Suppressor macrophage treated with lipopolysaccharide for 1 hour (primary cell): ENCODE data around the gene CHM.
"Not testable (repeated sequence)": the region's sequence is repeated elsewhere in the genome, so short reads cannot be mapped to it uniquely, and the experiment has no call there.

Source experiments
- DNase-seq, 3 donors: peaks; one replicate each; pipeline ENCODE4 v3.0.0-alpha.2; 2020 to 2022

Gene CHM, protein sequence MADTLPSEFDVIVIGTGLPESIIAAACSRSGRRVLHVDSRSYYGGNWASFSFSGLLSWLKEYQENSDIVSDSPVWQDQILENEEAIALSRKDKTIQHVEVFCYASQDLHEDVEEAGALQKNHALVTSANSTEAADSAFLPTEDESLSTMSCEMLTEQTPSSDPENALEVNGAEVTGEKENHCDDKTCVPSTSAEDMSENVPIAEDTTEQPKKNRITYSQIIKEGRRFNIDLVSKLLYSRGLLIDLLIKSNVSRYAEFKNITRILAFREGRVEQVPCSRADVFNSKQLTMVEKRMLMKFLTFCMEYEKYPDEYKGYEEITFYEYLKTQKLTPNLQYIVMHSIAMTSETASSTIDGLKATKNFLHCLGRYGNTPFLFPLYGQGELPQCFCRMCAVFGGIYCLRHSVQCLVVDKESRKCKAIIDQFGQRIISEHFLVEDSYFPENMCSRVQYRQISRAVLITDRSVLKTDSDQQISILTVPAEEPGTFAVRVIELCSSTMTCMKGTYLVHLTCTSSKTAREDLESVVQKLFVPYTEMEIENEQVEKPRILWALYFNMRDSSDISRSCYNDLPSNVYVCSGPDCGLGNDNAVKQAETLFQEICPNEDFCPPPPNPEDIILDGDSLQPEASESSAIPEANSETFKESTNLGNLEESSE

DNA sequence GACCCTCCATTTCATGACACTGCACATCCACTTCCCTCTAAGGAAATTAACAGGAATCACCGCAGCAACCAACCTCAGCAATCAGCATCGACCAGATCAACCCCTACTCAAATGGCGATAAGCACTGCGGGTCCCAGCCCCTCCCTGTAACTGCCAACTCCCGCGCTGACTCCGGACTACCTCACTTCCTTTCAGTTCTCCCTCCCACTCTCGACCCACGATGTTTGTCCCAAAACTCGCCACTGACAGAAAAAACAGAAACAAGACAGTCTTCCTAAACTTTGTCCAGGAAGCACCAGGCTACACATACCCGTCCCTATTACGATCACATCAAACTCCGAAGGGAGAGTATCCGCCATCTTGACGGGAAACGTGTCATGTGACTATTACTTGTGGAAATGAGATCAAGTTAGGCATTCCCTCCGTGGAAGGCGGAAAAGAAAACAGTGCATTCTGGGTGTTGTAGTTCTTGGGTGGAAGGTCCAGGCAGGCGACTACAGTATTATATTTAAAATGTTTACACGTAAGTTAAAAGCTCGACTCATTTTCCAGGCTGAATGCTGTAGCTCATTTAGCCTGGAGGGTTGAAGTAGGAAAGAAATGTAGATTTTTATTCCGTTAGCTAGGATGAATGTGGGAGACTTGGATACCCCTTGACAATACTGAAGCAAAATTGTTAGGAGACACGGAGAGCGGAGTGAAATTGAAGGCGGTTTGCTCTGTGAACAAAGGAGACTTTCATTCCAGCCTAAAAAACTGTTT lies at the start of gene CHM:
CHM (minus strand) TSS at position 385 of the 762 bp plus-strand sequence; CDS start at position 359, 26 bp downstream.
- DNase-seq, result peak; percentile 75 to 85 (median 81)

DNA sequence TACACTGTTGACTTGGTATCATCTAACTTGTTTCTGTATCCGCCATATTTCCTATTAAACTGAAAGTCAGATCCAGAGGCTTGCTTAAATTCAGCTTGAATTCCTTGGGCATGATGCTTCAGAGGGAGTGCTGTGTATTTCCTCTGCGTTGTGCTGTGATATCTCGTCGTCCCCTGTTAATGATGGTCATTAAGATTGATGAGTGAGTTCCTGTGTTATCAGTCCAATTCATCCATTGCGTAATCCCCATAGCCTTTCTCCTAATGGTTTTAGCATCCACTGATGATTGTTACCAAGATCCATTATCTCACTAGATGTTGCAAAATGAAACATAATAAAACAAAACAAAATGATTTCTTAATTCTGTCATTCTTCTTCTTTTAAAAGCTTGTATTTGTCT lies 31.3 kb upstream of the CHM start:
- DNase-seq, result no peak

- peak in 2 of 3 donors; percentile 11 to 15 for DNase-seq
These were observed 19.6 kb upstream of the CHM start for GRCh38 chrX:86066998-86067397.

- DNase-seq, result no peak
These were observed 14.0 kb upstream of the CHM start for GRCh38 chrX:86061407-86061806.

DNA sequence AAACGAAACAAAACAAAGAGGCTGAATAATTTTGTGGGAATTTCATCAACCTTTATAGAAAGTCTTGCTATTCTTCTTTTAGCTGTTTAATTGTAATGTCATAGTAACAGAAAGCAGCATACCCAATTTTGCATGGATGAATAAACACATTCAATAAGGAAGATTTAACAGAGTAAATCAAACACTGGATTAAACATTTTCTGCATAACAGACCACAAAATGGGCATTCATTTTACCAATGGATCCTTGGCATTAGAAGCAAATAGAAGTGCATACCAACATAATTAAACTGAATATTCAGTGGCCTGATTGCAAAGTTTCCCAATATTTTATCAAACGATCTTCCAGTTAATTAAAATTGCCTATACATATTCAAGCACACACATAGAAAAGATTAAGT lies 4.4 kb upstream of the CHM start:
- DNase-seq, result no peak

DNA sequence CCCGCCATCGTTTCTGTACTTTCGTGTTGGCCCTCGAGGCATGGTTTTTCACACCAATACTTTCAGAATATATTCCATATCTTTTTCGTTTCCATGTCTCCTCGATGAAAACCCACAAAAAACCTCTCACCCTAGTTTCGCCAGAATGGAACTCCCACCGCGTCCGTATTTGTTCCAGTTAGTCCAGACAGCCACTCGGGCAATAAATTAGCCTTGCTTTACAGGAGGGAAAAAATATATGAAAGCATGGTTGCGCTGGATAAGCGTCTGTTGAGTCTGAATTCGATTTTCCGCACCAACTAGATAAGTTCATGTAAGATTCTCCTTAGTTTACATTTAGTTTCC lies 550 bp upstream of the CHM start:
- peak; percentile 35 to 52 (median 48) for DNase-seq

- DNase-seq, result no peak
These were observed 3.1 kb downstream of the CHM start for GRCh38 chrX:86044216-86044615.

- no peak for DNase-seq
These were observed 7.5 kb downstream of the CHM start for GRCh38 chrX:86039625-86040568.

GRCh38 chrX:86033385-86033784 lies 14.0 kb downstream of the CHM start:
- no peak for DNase-seq

DNA sequence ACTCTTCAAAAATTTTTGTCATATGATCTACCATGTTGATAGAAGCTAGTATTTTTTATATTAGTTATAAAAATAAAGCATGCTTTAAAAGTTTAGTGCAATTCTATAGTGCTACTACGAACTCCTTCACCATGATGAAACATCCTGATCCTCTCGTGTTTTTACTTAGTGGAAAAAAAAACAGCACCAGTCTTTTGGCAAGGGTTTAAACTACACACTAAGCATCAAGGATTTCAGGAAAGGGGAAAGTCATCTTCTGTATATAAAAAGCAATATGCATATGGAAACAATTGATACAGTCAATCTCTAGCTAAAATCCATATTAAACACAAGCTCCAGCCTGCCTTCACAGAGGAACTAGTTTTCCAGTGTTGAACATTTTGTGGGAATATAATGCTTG lies 18.7 kb downstream of the CHM start:
- DNase-seq, result no peak

- peak; percentile 61 to 83 (median 79) for DNase-seq
These were observed 23.5 kb downstream of the CHM start for GRCh38 chrX:86023811-86024210.

DNA sequence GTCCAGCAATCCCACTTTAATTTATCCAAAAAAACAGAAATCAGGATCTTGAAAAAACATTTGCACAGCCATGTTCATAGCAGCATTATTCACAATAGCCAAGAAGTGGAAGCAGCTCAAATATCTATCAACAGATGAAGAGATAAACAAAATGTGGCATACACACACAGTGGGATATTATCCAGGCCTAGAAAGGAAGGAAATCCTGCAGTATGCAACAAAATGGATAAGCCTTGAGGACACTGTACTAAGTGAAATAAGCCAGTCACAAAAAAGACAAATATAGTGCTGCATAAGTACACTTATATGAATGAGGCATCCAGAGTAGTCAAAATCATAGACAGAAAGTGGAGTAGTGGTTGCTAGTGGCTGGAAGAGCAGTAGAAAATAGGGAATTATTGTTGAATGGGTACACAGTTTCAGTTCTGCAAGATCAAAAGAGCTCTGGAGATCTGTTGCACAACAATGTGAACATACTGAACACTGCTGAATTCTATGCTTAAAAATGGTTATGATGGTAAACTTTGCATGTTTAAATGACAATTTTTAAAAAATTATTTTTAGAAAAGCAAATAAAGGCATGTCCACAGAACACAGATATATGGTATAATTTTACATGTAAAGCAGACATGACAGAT lies 25.6 kb downstream of the CHM start:
- peak; percentile 28 to 60 (median 46) for DNase-seq

DNA sequence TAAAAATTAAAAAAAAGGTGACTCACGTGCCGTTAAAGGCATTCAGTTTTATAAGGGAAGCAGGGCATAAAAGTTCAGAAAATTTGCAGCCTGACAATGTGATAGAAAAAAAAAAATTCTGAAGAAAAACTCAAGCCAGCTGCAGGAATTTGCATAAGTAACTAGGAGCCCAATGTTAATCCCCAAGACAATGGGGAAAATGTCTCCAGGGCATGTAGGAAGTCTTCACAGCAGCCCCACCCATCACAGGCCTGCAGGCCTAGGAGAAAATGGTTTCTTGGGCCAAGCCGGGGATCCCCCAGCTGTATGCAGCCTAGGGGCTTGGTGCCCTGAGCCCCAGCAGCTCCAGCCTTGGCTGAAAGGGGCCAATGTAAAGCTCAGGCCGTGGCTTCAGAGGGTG lies 31.2 kb downstream of the CHM start:
- DNase-seq, result no peak

DNA sequence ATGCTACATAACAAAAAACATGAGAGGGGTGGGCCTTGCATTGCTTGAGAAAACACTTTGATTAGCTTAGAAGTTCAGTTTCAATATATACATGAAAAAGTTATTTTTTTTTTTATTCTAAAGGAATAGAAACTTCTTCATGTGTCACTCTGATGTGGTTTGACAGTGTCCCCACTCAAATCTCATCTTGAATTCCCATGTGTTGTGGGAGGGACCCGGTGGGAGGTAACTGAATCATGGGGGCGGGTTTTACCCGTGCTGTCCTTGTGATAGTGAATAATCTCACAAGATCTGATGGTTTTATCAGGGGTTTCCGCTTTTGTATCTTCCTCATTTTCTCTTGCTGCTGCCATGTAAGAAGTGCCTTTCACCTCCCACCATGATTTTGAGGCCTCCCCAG lies 32.4 kb downstream of the CHM start:
- peak; percentile 12 to 24 (median 22) for DNase-seq

DNA sequence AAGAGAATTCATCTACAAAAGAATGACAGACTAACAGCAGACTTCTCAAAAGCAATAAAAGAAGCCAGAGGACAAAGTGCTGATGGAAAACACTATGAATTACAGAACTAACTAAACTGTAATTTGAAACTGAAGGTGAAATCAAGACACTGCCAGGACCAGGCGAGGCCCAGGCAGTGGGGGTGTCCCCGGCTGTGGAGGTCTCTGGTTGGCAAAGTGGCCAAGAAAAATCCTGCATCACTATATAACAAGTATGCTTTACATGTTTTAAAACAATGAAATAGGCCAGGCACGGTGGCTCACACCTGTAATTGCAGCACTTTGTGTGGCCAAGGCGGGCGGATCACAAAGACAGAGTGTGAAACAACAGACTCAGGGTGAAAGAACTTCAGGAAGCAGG lies 32.9 kb downstream of the CHM start:
- DNase-seq, result no peak

- DNase-seq, result no peak
These were observed 33.6 kb downstream of the CHM start for GRCh38 chrX:86013792-86014191.

DNA sequence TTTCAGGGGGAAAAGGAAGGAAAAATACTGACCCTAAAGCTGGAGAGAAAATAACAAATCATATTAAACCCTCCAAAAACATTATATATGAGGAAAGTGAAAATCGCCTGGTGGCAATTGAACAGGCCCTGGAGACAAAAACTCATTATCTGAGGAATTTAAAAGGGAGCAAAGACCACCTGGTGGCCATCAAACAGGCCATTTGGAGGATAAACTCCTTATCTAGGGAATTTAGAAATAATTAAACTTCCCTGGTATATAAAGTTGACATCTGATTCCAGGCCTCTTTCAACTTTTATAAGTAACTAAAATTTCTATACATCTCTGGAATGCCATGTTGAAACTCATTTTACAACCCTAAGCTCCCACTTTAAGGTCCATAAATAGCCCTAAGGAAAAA lies 35.2 kb downstream of the CHM start:
- no peak for DNase-seq

DNA sequence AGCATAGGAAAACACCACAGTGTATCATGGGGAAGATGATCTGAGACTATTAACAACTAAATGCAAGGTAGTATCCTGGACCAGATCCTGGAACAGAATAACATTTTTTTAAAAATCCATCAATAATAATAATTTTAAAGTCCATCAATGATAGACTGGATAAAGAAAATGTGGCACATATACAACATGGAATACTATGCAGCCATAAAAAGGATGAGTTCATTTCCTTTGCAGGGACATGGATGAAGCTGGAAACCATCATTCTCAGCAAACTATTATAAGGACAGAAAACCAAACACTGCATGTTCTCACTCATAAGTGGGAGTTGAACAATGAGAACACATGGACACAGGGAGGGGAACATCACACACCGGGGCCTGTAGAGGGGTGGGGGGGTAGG lies 37.6 kb downstream of the CHM start:
- DNase-seq, result not testable (repeated sequence)

GRCh38 chrX:86007891-86008290 lies 39.5 kb downstream of the CHM start:
- DNase-seq, result not testable (repeated sequence)

DNA sequence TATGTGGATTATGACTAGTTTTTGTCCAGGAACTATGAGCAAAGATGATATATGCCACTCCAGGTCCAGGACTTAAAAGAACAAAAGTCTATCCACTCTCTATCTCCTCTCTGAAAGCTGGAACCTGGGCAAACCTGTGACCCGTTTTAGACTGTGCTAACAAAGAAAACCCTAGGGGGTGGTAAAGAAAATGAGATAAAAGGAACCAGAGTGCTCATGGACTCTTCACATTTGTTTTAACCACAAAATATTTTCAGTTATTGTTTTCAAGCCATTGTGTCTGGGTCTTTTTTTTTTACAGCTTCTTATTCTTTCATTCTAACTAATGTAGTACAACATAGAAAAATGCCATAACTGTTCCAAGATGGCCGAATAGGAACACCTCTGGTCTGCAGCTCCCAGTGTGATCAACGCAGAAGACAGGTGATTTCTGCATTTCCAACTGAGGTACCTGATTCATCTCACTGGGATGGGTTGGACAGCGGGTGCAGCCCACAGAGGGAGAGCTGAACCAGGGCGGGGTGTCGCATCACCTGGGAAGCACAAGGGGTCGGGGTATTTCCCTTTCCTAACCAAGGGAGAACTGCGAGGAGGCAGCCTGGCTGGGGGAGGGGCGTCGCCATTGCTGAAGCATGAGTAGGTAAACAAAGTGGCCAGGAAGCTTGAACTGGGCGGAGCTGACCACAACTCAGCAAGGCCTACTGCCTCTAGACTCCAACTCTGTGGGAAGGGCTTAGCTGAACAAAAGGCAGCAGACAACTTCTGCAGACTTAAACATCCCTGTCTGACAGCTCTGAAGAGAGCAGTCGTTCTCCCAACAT lies 45.1 kb downstream of the CHM start:
- DNase-seq, result no peak

DNA sequence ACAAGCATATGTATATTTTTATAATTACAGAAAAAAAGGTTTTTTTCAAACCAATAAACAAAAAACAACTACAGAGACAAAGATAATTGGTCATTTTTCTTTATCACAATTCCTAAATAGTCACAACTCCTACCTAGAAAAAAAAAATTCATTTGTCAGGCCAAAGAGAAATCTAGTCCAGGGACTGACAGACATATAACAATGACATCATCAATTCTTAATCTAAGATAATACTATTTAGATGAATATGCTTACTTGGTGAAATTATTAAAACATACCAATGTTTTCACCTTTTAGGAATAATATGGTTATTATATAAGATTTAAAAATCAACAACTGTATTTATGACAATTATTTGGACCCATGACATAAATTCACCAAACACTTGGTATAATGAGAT lies 48.4 kb downstream of the CHM start:
- DNase-seq, result no peak
